Kidney glomerular epithelial cell (primary cell): ENCODE results near the gene INPP4A.

Experiments used
- DNase-seq: peaks from one replicate; lab custom pipeline; 2025; lab: John Stamatoyannopoulos, UW

The INPP4A gene

GRCh38 chr2:98476192-98476868 lies 31.7 kb downstream of the INPP4A start:
- no peak for DNase-seq

- DNase-seq = no peak
Measured at GRCh38 chr2:98477036-98477435, 32.4 kb downstream of the INPP4A start.

- DNase-seq = no peak
Measured at GRCh38 chr2:98477506-98477905, 32.8 kb downstream of the INPP4A start.

- DNase-seq = no peak
Measured at GRCh38 chr2:98478088-98478551, 33.5 kb downstream of the INPP4A start.

- no peak for DNase-seq
Measured at GRCh38 chr2:98478907-98479306, 34.2 kb downstream of the INPP4A start.

- no peak for DNase-seq
Measured at GRCh38 chr2:98479371-98479770, 34.7 kb downstream of the INPP4A start.

- peak; percentile 49 for DNase-seq
Measured at GRCh38 chr2:98479959-98480524, 35.4 kb downstream of the INPP4A start.

GRCh38 chr2:98480598-98480997 lies 35.9 kb downstream of the INPP4A start:
- no peak for DNase-seq

- DNase-seq = no peak
Measured at GRCh38 chr2:98482362-98482761, 37.7 kb downstream of the INPP4A start.

DNA sequence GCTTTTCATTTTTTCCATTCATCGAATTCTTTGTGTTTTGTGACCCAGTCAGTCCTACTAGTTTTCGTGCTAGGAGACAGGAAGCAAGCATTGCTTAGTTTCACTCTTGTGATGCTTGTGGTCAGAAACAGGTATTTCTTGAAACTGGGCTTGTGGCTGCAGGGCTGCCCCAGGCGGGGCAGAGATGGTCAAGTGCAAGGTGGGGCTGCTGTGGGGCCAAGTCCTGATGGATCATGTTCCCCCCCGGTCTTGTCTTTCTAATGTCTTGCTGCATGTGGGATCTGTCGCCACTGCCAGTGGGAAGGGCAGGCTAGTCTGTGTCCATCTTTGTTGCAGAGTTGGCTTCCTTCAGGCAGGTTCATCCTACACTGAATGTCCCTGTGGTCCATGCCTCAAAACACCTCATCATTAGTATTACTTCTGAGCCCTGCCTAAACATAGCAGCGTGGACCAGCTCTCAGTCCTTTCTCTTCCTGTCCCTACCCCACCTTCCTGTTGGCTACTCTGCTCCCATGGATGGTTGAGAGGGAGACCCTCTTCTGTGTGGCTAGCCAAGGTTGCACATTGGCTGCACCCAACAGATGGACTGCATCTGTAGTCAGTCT lies 38.7 kb downstream of the INPP4A start:
- peak; percentile 9 for DNase-seq

- no peak for DNase-seq
Measured at GRCh38 chr2:98484121-98484557, 39.5 kb downstream of the INPP4A start.

- no peak for DNase-seq
Measured at GRCh38 chr2:98484652-98485452, 40.2 kb downstream of the INPP4A start.

DNA sequence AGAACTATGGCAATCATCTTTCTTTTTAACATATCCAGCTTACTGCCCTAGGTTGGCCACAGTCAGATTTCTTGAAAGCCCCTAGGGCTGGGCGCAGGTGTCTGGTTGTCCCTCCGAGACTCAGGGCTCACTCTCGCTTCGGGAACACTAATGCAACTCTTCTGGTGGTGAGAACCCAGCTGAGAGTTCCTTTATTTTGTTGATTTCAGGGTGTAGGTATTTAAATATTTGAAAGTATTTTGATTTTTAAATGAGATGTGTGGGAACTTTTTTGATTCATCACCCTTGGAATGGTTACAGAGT lies 40.7 kb downstream of the INPP4A start:
- DNase-seq = no peak

DNA sequence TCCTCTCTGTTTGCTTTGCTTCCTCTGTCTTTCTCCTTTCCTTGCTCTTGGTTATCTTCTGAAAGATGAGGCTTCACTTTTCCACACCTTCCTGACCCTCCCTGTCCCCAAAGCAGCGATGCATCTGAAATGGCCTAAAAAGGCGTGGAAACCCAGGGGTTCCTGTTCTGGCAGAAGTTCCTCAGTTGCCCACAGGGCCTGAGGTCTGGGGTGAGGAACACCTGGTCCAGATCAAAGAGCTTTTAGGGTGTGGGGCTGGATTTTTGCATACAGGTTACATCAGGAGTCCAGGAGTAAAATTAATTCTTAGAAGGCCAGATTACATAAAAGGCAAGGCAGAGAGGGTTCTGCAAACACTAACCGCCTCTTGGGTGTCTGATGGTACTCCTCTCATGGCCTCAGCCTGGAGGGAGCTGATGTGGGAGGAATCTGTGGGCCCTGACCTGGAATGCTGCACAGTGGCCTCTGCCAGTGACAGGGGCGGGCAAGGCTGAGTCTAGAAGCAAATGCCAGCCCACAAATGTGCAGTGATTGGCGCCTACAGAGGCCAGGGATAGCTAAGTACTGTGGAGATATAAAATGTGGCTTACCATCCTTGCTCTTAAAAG lies 41.8 kb downstream of the INPP4A start:
- DNase-seq = no peak

GRCh38 chr2:98487101-98487805 lies 42.6 kb downstream of the INPP4A start:
- no peak for DNase-seq

GRCh38 chr2:98487806-98488189 lies 43.1 kb downstream of the INPP4A start:
- no peak for DNase-seq

GRCh38 chr2:98488252-98488651 lies 43.6 kb downstream of the INPP4A start:
- DNase-seq = no peak

DNA sequence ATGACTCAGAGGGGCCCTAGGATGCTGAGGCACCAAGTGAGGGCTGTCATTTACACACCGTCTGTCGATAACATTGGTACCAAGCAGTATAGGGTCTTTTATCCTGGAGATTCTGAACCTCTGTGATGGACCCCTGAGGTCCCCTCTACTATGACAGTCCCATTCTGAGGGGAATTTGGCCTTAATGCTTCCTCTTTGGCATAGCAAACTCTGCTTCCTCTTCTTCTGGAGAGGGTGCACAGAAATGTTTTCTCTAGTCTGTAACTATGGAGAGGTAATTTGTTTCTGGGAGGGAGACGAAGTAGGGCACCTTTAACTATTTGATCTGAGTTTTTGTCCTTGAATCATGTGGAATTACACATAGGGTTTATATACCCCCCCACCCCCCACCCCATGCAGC lies 44.8 kb downstream of the INPP4A start:
- no peak for DNase-seq

GRCh38 chr2:98489971-98490962 lies 45.6 kb downstream of the INPP4A start:
- no peak for DNase-seq

- no peak for DNase-seq
Measured at GRCh38 chr2:98492441-98492840, 47.8 kb downstream of the INPP4A start.

- DNase-seq = no peak
Measured at GRCh38 chr2:98494699-98495098, 50.0 kb downstream of the INPP4A start.
